Adrenal gland (tissue), 12 donors: ENCODE results near the gene MBOAT7. TPM values are rescaled to one million over a fixed set of nuclear protein-coding genes. Genes with fewer than 3 reads are reported as not detected.

Source experiments
- DNase-seq, 7 donors: peaks; one replicate each; pipeline ENCODE4 v3.0.0-alpha.2; 2019 to 2020
- H3K27ac ChIP-seq, 5 donors: fragments of 200-600 bp; sonication (generic) in 4 of 5; 1 replicate in 3 of 5; 2 replicates in 2 of 5; pipeline versions ENCODE4 v1.5.1 to v1.8.0; 2016 to 2020; ENCODE audit warnings: mild to moderate bottlenecking in 1 of 5
- H3K27me3 ChIP-seq: fragments of 200-600 bp; 2 replicates; pipeline ENCODE4 v1.8.0; 2021
- H3K36me3 ChIP-seq, 2 donors: fragments of 200-600 bp; replicated peaks in 1 of 2; 1 replicate in 1 of 2; 2 replicates in 1 of 2; pipeline versions ENCODE4 v1.5.1 to v1.8.0; 2018 to 2022
- H3K4me1 ChIP-seq, 2 donors: fragments of 200-600 bp; replicated peaks in 1 of 2; 1 replicate in 1 of 2; 2 replicates in 1 of 2; pipeline versions ENCODE4 v1.5.1 to v1.8.0; 2018 to 2021
- H3K4me3 ChIP-seq, 4 donors: fragments of 200-600 bp; sonication (generic) in 3 of 4; one replicate each; pipeline ENCODE4 v1.5.1; 2016 to 2018
- H3K9me3 ChIP-seq, 3 donors: fragments of 200-600 bp; sonication (generic) in 1 of 3; replicated peaks in 1 of 3; 1 replicate in 2 of 3; 2 replicates in 1 of 3; pipeline versions ENCODE4 v1.5.1 to v1.8.0; 2016 to 2021
- CTCF ChIP-seq, 6 experiments: fragments of 450-650 bp in 4 of 6; fragments of 200-600 bp in 2 of 6; sonication (generic) in 1 of 6; IDR thresholded peaks; 1 replicate in 5 of 6; 2 replicates in 1 of 6; pipeline versions ENCODE4 v1.5.1 to v1.8.0; 2016 to 2021; ENCODE audit warnings: antibody characterized with exemption in 6 of 6, mild to moderate bottlenecking in 2 of 6, moderate library complexity in 1 of 6
- POLR2A ChIP-seq, 2 donors: fragments of 450-650 bp; IDR thresholded peaks; one replicate each; pipeline ENCODE4 v1.6.1; 2017; ENCODE audit warnings: antibody characterized with exemption in 2 of 2, mild to moderate bottlenecking in 2 of 2, moderate library complexity in 1 of 2
- WGBS, 4 donors: extraction: QIAGEN DNeasy Blood & Tissue Kit in 2 of 4; methylation state at CpG; one replicate each; pipeline versions ENCODE4 v1.1.5 to v1.1.7; 2013 to 2017; 5-methylcytosine and 5-hydroxymethylcytosine counted together
- intact Hi-C, 2 donors: fragments of 100-400 bp; cut with DNase I; formaldehyde crosslinking; loops; one replicate each; pipeline versions ENCODE4 v1.14.1 to v1.15.0; 2022 to 2023
- polyA plus RNA-seq, 3 donors: library from polyadenylated mRNA; stranded (reverse); fragments of 200-250 nt in 2 of 3; fragments of 350-450 nt in 1 of 3; fragmentation: Illumina TruSeq in 1 of 3; extraction: RNeasy Lipid Tissue Mini Kit (QIAGEN cat#74804) in 1 of 3; gene quantifications; one replicate each; pipeline ENCODE4 v1.2.3, GENCODE V29; 2013 to 2014
- total RNA-seq, 9 donors: library from RNA; depleted of rRNA in 4 of 9; stranded (reverse); fragments of >200 nt in 4 of 9; fragments of 120-200 nt in 1 of 9; fragmentation: NEBNext Ultra II Directional in 1 of 9; extraction: Animal tissue kit (Norgen Biotek cat#: 25700) in 1 of 9; gene quantifications; one replicate each; pipeline versions ENCODE4 v1.1.0 to v1.2.4, GENCODE V29; 2013 to 2023
- donor health status: healthy with polysubstance abuse.
- donor health status: Bipolar disorder and iron deficiency.
- donor health status: DM: yes; HTN: yes; CAD: no.
- donor health status: DM: no; HTN: no; CAD: no.
- donor health status: DM: no; HTN: no; CAD: no.
- donor health status: DM: yes; HTN: yes; CAD: no.

MBOAT7 gene
- total and polyA plus RNA-seq, 12 donors: 98.0 to 670 (median 327) TPM

GRCh38 chr19:54159352-54160181, 29.8 kb downstream of the MBOAT7 start, which contains the start of gene LENG1:
TSS of gene LENG1 (minus strand) at chr19:54159721. CDS start at chr19:54159695, 26 bp downstream.
- H3K27ac ChIP-seq: peak within 1 kb of the TSS; percentile 82 to 100 (median 95)
- peak in 3 of 6 experiments; percentile 12 to 30 (median 19) for TF ChIP-seq CTCF (IDR thresholded peaks at IDR 0.05)
- TF ChIP-seq POLR2A (IDR thresholded peaks at IDR 0.05): peak; percentile 29 to 82
- peaks cover 0 to 35% of the 10 kb centered on the region in 2 donors for H3K36me3 ChIP-seq
- H3K4me1 ChIP-seq: peaks cover 22 to 46% of the 10 kb centered on the region in 2 donors
- H3K4me3 ChIP-seq: peak within 1 kb of the TSS; percentile 10 to 89 (median 56)
- no peaks in the 10 kb centered on the region for H3K27me3 ChIP-seq
- intact Hi-C loops: no loop called here
- WGBS, 4 donors: 0 to 1% (median 0%) methylated on average over 53 to 72 of the region's 72 CpGs
- peak; percentile 100 for DNase-seq
- no peaks in the 10 kb centered on the region for H3K9me3 ChIP-seq

GRCh38 chr19:54158812-54159351, 30.5 kb downstream of the MBOAT7 start:
- Histone ChIP-seq H3K36me3 (peaks cover 0 to 42% of the 10 kb centered on the region in 2 donors), H3K4me3 (peak overlapping the region; percentile 1 to 89 (median 24)), H3K4me1 (peaks cover 22 to 42% of the 10 kb centered on the region in 2 donors), H3K27me3 (no peaks in the 10 kb centered on the region), H3K27ac (peak overlapping the region; percentile 82 to 100 (median 95)), H3K9me3 (no peaks in the 10 kb centered on the region)
- no peak for DNase-seq
- intact Hi-C loops: no loop called here
- TF ChIP-seq POLR2A (IDR thresholded peaks at IDR 0.05) (no peak), CTCF (IDR thresholded peaks at IDR 0.05) (no peak)
- 4 to 8% (median 7%) methylated on average over 16 to 19 of the region's 19 CpGs for WGBS, 4 donors

GRCh38 chr19:54156953-54157352, 32.4 kb downstream of the MBOAT7 start:
- Histone ChIP-seq H3K27me3 (no peaks in the 10 kb centered on the region), H3K9me3 (no peaks in the 10 kb centered on the region), H3K4me1 (peaks cover 17 to 31% of the 10 kb centered on the region in 2 donors), H3K4me3 (no peak overlapping the region), H3K36me3 (peaks cover 0 to 62% of the 10 kb centered on the region in 2 donors), H3K27ac (no peak overlapping the region)
- 89 to 97% (median 97%) methylated on average over 2 to 3 of the region's 3 CpGs for WGBS, 4 donors
- DNase-seq: no peak
- intact Hi-C loops: no loop called here
- TF ChIP-seq POLR2A (IDR thresholded peaks at IDR 0.05): no peak
- TF ChIP-seq CTCF (IDR thresholded peaks at IDR 0.05): no peak

GRCh38 chr19:54156490-54156889, 32.9 kb downstream of the MBOAT7 start:
- intact Hi-C loops: no loop called here
- H3K9me3 ChIP-seq: no peaks in the 10 kb centered on the region
- H3K4me3 ChIP-seq: no peak overlapping the region
- H3K36me3 ChIP-seq: peaks cover 0 to 66% of the 10 kb centered on the region in 2 donors
- no peak for TF ChIP-seq POLR2A (IDR thresholded peaks at IDR 0.05)
- TF ChIP-seq CTCF (IDR thresholded peaks at IDR 0.05): no peak
- no peak overlapping the region for H3K27ac ChIP-seq
- no peaks in the 10 kb centered on the region for H3K27me3 ChIP-seq
- DNase-seq: no peak
- WGBS, 4 donors: 72 to 80% (median 78%) methylated on average over 11 of the region's 11 CpGs
- peaks cover 17 to 28% of the 10 kb centered on the region in 2 donors for H3K4me1 ChIP-seq
